Hepatocyte (in vitro differentiated cells): ENCODE data around the gene MAP3K5.

Source experiments
- CTCF ChIP-seq: fragments of 200-600 bp; sonication (generic); IDR thresholded peaks from 2 replicates; pipeline ENCODE4 v1.5.1; 2016; ENCODE audit warnings: antibody characterized with exemption, mild to moderate bottlenecking; ENCODE audit not compliant: poor library complexity
- EZH2phosphoT487 ChIP-seq: fragments of 200-600 bp; sonication (generic); IDR thresholded peaks from one replicate; pipeline ENCODE4 v1.6.1; 2018; ENCODE audit warnings: antibody characterized with exemption, mild to moderate bottlenecking, low read depth, moderate library complexity; ENCODE audit not compliant: unreplicated experiment, severe bottlenecking

DNA sequence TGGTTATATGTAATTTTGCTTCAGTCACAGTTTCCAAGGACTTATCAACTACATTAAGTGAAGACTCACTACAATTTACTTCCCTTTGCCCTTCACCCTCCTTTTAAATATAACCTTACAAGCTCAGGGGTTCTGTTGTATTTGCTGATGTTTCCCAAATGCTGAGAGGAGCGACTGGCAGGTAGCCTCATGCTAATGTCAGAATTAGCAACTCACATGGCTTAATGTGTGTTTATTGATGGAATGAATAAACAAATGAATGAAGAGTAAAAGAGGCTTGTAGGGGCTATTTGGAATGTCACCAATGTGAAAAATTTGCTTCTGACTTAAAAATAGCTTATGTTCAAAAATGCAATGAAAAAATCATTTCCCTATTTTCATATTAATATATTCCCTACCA, 200.7 kb downstream of the MAP3K5 start:
- no peak for TF ChIP-seq CTCF
- TF ChIP-seq EZH2phosphoT487 = no peak
